ENCODE measurements around the gene CNIH4. TPM values are rescaled to one million over a fixed set of nuclear protein-coding genes. Genes with fewer than 3 reads are reported as not detected.
"Not testable (repeated sequence)": the region's sequence is repeated elsewhere in the genome, so short reads cannot be mapped to it uniquely, and the experiment has no call there.

Gene CNIH4
- total RNA-seq, 2 experiments from 2014 or later = 24.1 to 28.6 TPM

GRCh38 chr1:224427346-224427745 is 70.7 kb downstream of the CNIH4 start:
- peaks cover 10% of the 10 kb centered on the region for H4K20me1 ChIP-seq (ENCODE audit: insufficient read depth, low read length)
- no peak overlapping the region for H3K27ac ChIP-seq (ENCODE audit: low read depth, low read length, poor library complexity, severe bottlenecking)
- TF ChIP-seq EZH2phosphoT487 (IDR thresholded peaks at IDR 0.05; ENCODE audit: borderline replicate concordance, low read depth, low read length) = no peak
- TF ChIP-seq, protein P1, sequence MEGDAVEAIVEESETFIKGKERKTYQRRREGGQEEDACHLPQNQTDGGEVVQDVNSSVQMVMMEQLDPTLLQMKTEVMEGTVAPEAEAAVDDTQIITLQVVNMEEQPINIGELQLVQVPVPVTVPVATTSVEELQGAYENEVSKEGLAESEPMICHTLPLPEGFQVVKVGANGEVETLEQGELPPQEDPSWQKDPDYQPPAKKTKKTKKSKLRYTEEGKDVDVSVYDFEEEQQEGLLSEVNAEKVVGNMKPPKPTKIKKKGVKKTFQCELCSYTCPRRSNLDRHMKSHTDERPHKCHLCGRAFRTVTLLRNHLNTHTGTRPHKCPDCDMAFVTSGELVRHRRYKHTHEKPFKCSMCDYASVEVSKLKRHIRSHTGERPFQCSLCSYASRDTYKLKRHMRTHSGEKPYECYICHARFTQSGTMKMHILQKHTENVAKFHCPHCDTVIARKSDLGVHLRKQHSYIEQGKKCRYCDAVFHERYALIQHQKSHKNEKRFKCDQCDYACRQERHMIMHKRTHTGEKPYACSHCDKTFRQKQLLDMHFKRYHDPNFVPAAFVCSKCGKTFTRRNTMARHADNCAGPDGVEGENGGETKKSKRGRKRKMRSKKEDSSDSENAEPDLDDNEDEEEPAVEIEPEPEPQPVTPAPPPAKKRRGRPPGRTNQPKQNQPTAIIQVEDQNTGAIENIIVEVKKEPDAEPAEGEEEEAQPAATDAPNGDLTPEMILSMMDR (conservative IDR thresholded peaks at IDR 0.05; ENCODE audit: low read length) = no peak
- intact Hi-C loops (cut with micrococcal nuclease; ENCODE audit: unreplicated experiment) = no loop called here
- no peaks in the 10 kb centered on the region for H3K9me2 ChIP-seq (ENCODE audit: insufficient read depth, low read length)
- peaks cover 93% of the 10 kb centered on the region for H3K36me3 ChIP-seq (ENCODE audit: insufficient read depth, low read length)
- ChIA-PET CTCF (ENCODE audit: unreplicated experiment) (no interaction called here), POLR2A (interaction anchor here (0.6 to 1.0 kb wide), 5 partner anchors 12 to 105 kb away, joined by 3 to 11 read pairs (median 6); no protein-coding TSS in a partner anchor)
- peaks cover 42% of the 10 kb centered on the region for H3K4me1 ChIP-seq (ENCODE audit: insufficient read depth, low read length, poor library complexity, severe bottlenecking)
- peaks cover 69% of the 10 kb centered on the region for H3K79me2 ChIP-seq (ENCODE audit: insufficient read depth, low read depth, low read length)
- H3K9me3 ChIP-seq (ENCODE audit: low read length) = no peaks in the 10 kb centered on the region
- H3K4me2 ChIP-seq (ENCODE audit: low read length) = no peak overlapping the region
- H2AFZ ChIP-seq (ENCODE audit: low read length) = no peak overlapping the region
- H3K4me3 ChIP-seq (ENCODE audit: low read depth, low read length, poor library complexity, severe bottlenecking) = no peak overlapping the region
- no TSS peak for BruUV-seq (replicated peaks)
- DNase-seq (ENCODE audit: low spot score) = no peak

- H2AFZ ChIP-seq (ENCODE audit: low read length); H3K9me3 ChIP-seq (ENCODE audit: low read length); H3K4me2 ChIP-seq (ENCODE audit: low read length); BruUV-seq (replicated peaks); H3K27ac ChIP-seq (ENCODE audit: low read depth, low read length, poor library complexity, severe bottlenecking); intact Hi-C loops (cut with micrococcal nuclease; ENCODE audit: unreplicated experiment); DNase-seq (ENCODE audit: low spot score); H3K4me3 ChIP-seq (ENCODE audit: low read depth, low read length, poor library complexity, severe bottlenecking); CTCF ChIA-PET (ENCODE audit: unreplicated experiment); H3K9me2 ChIP-seq (ENCODE audit: insufficient read depth, low read length): not testable (repeated sequence)
- Histone ChIP-seq H3K79me2 (ENCODE audit: insufficient read depth, low read depth, low read length) (peaks cover 83% of the 10 kb centered on the region), H4K20me1 (ENCODE audit: insufficient read depth, low read length) (peaks cover 20% of the 10 kb centered on the region), H3K4me1 (ENCODE audit: insufficient read depth, low read length, poor library complexity, severe bottlenecking) (peaks cover 46% of the 10 kb centered on the region), H3K36me3 (ENCODE audit: insufficient read depth, low read length) (peaks cover 83% of the 10 kb centered on the region)
- POLR2A ChIA-PET = interaction anchor here (0.7 kb wide), 2 partner anchors 15 to 23 kb away, joined by 3 to 4 read pairs; no protein-coding TSS in a partner anchor
These were observed 72.0 kb downstream of the CNIH4 start for GRCh38 chr1:224428713-224429112.

Small RNA genes lying within 50 kb of the gene (microRNA-seq; reads per million reads assigned to microRNA genes)
- 3.0 reads per million for gene MIR4742 (ENCODE audit: borderline replicate concordance)

Small RNA genes lying within 50 kb of the gene (small RNA-seq; reads per million reads assigned to genes)
- not detected for gene MIR4742

Other genes starting within 250 kb of the CNIH4 start
- gene FBXO28, start 242.8 kb upstream of the CNIH4 start, total RNA-seq (2014; rRNA removed; shearing (Covaris generic)) = 23.3 and 25.1 TPM in 2 replicates
- 17.4 and 20.1 TPM in 2 replicates for gene FBXO28, start 242.8 kb upstream of the CNIH4 start, total RNA-seq (2022)
- 28.7 and 34.8 TPM in 2 replicates for gene DEGS1, start 173.6 kb upstream of the CNIH4 start, total RNA-seq (2014; rRNA removed; shearing (Covaris generic))
- gene DEGS1, start 173.6 kb upstream of the CNIH4 start, total RNA-seq (2022) = 44.4 and 53.2 TPM in 2 replicates
- gene NVL, start 26.7 kb upstream of the CNIH4 start, total RNA-seq (2014; rRNA removed; shearing (Covaris generic)) = 31.6 and 33.9 TPM in 2 replicates
- gene NVL, start 26.7 kb upstream of the CNIH4 start, total RNA-seq (2022) = 36.7 and 43.0 TPM in 2 replicates
- 31.3 and 32.0 TPM in 2 replicates for gene WDR26, start 77.9 kb downstream of the CNIH4 start, total RNA-seq (2014; rRNA removed; shearing (Covaris generic))
- 77.5 and 78.3 TPM in 2 replicates for gene WDR26, start 77.9 kb downstream of the CNIH4 start, total RNA-seq (2022)